ENCODE results near the gene ASPHD1.

ASPHD1 gene

GRCh38 chr16:29899516-29900101, 679 bp upstream of the ASPHD1 start, which contains the start of gene SEZ6L2:
SEZ6L2 (minus strand) TSS chr16:29899550; CDS start chr16:29899019, 531 bp downstream.
- TF ChIP-seq FOXP2 (optimal IDR thresholded peaks at IDR 0.05; ENCODE audit: borderline replicate concordance, extremely low read depth, extremely low read length, insufficient read depth) (no peak), TAF1 (IDR thresholded peaks at IDR 0.05; ENCODE audit: borderline replicate concordance, insufficient read depth, low read length) (no peak), SIN3A (IDR thresholded peaks at IDR 0.05; ENCODE audit: borderline replicate concordance, insufficient read depth, low read length) (peak; percentile 94; the same call in 1 of the 2 replicates), POLR2AphosphoS5 (IDR thresholded peaks at IDR 0.05; ENCODE audit: low read depth, low read length) (peak; percentile 50; the same call in 1 of the 2 replicates), REST (IDR thresholded peaks at IDR 0.05; ENCODE audit: insufficient read depth in 1 of 2, low read depth in 2 of 2, low read length in 2 of 2) (peak; percentile 93 to 95)

GRCh38 chr16:29900888-29901606, 759 bp downstream of the ASPHD1 start:
- TF ChIP-seq SIN3A (IDR thresholded peaks at IDR 0.05; ENCODE audit: borderline replicate concordance, insufficient read depth, low read length) (no peak), TAF1 (IDR thresholded peaks at IDR 0.05; ENCODE audit: borderline replicate concordance, insufficient read depth, low read length) (no peak)

- TF ChIP-seq POLR2AphosphoS5 (IDR thresholded peaks at IDR 0.05; ENCODE audit: low read depth, low read length), result no peak
- no peak for TF ChIP-seq FOXP2 (optimal IDR thresholded peaks at IDR 0.05; ENCODE audit: borderline replicate concordance, extremely low read depth, extremely low read length, insufficient read depth)
- TF ChIP-seq REST (IDR thresholded peaks at IDR 0.05; ENCODE audit: insufficient read depth in 1 of 2, low read depth in 2 of 2, low read length in 2 of 2), result no peak
- TF ChIP-seq TAF1 (IDR thresholded peaks at IDR 0.05; ENCODE audit: borderline replicate concordance, insufficient read depth, low read length), result no peak
- no peak for TF ChIP-seq SIN3A (IDR thresholded peaks at IDR 0.05; ENCODE audit: borderline replicate concordance, insufficient read depth, low read length)
Observed at GRCh38 chr16:29901607-29901945, 1.3 kb downstream of the ASPHD1 start.

GRCh38 chr16:29903590-29903989, 3.3 kb downstream of the ASPHD1 start:
- TF ChIP-seq TAF1 (IDR thresholded peaks at IDR 0.05; ENCODE audit: borderline replicate concordance, insufficient read depth, low read length) (no peak), FOXP2 (optimal IDR thresholded peaks at IDR 0.05; ENCODE audit: borderline replicate concordance, extremely low read depth, extremely low read length, insufficient read depth) (no peak), POLR2AphosphoS5 (IDR thresholded peaks at IDR 0.05; ENCODE audit: low read depth, low read length) (no peak)

GRCh38 chr16:29904947-29905346, 4.7 kb downstream of the ASPHD1 start:
- TF ChIP-seq TAF1 (IDR thresholded peaks at IDR 0.05; ENCODE audit: borderline replicate concordance, insufficient read depth, low read length) (no peak), POLR2AphosphoS5 (IDR thresholded peaks at IDR 0.05; ENCODE audit: low read depth, low read length) (no peak), FOXP2 (optimal IDR thresholded peaks at IDR 0.05; ENCODE audit: borderline replicate concordance, extremely low read depth, extremely low read length, insufficient read depth) (no peak), SIN3A (IDR thresholded peaks at IDR 0.05; ENCODE audit: borderline replicate concordance, insufficient read depth, low read length) (no peak), REST (IDR thresholded peaks at IDR 0.05; ENCODE audit: insufficient read depth in 1 of 2, low read depth in 2 of 2, low read length in 2 of 2) (no peak)

- TF ChIP-seq REST (IDR thresholded peaks at IDR 0.05; ENCODE audit: insufficient read depth in 1 of 2, low read depth in 2 of 2, low read length in 2 of 2) (no peak), FOXP2 (optimal IDR thresholded peaks at IDR 0.05; ENCODE audit: borderline replicate concordance, extremely low read depth, extremely low read length, insufficient read depth) (no peak), TAF1 (IDR thresholded peaks at IDR 0.05; ENCODE audit: borderline replicate concordance, insufficient read depth, low read length) (no peak)
Observed at GRCh38 chr16:29905668-29906067, 5.4 kb downstream of the ASPHD1 start.

Data from PFSK-1 (cell line).